ENCODE results near the gene RICTOR. TPM values are rescaled to one million over a fixed set of nuclear protein-coding genes. Genes with fewer than 3 reads are reported as not detected.

Gene RICTOR
- polyA plus RNA-seq, 1 donor from 2014 or later, result 12.9 TPM

DNA sequence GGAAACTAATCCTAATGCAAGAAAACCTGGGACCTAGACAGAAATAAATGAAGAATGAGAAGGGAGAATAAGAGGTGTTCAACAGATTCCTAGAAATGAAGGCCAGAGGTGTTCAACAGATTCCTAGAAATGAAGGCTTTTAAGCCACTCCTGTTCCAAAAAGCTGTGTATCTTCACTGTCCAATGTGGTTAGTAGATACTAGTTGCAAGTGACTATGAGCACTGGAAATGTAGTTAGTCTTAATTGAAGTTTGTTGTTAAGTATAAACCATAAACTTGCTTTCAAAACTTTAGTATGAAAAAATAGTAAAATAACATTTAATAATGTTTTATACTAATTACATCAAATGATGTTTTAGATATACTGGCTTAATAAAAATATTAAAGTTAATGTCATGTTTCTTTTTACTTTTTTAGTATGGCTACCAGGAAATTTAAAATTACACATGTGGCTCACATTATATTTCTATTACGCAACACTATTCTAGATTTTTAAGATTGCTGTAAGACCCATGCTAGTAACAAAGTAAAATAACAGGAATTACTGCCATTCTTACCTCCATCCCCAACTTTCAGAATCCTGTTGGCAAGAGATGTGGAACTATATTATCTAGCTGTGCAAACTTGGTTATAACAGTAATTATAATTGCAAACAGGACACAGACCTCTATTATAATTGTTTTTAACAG lies 57.5 kb downstream of the RICTOR start:
- Histone ChIP-seq H3K27me3 (ENCODE audit: insufficient read depth, low read depth, low read length) (no peaks in the 10 kb centered on the region), H3K4me3 (ENCODE audit: low read length) (no peak overlapping the region), H3F3A (ENCODE audit: insufficient read depth, low read length, poor library complexity, severe bottlenecking) (no peaks in the 10 kb centered on the region), H3K27ac (ENCODE audit: low read length) (no peak overlapping the region), H2AFZ (ENCODE audit: low read depth, low read length) (no peak overlapping the region), H3K9me3 (ENCODE audit: low read length) (no peaks in the 10 kb centered on the region), H3K9ac (ENCODE audit: low read length) (no peak overlapping the region), H3K4me2 (ENCODE audit: low read length) (no peak overlapping the region), H3K36me3 (ENCODE audit: insufficient read depth, low read length) (no peaks in the 10 kb centered on the region), H3K9me2 (ENCODE audit: insufficient read depth, low read length) (no peaks in the 10 kb centered on the region), H3K79me2 (replicated peaks; ENCODE audit: insufficient read depth, low read length) (no peaks in the 10 kb centered on the region), H4K20me1 (ENCODE audit: insufficient read depth) (no peaks in the 10 kb centered on the region)
- TF ChIP-seq RAD21 (conservative IDR thresholded peaks at IDR 0.05) (no peak), EP300 (conservative IDR thresholded peaks at IDR 0.05; ENCODE audit: poor library complexity, severe bottlenecking) (no peak), EZH2 (IDR thresholded peaks at IDR 0.05; ENCODE audit: borderline replicate concordance, insufficient read depth, low read length, poor library complexity, severe bottlenecking) (no peak), SMC3 (conservative IDR thresholded peaks at IDR 0.05; ENCODE audit: poor library complexity) (no peak), POLR2AphosphoS5 (IDR thresholded peaks at IDR 0.05) (no peak), MXI1 (conservative IDR thresholded peaks at IDR 0.05; ENCODE audit: poor library complexity, severe bottlenecking) (no peak), CTCF (IDR thresholded peaks at IDR 0.05; ENCODE audit: poor library complexity, severe bottlenecking) (no peak), TAF1 (IDR thresholded peaks at IDR 0.05; ENCODE audit: low read depth) (no peak)
- TF ChIP-seq, protein P1, sequence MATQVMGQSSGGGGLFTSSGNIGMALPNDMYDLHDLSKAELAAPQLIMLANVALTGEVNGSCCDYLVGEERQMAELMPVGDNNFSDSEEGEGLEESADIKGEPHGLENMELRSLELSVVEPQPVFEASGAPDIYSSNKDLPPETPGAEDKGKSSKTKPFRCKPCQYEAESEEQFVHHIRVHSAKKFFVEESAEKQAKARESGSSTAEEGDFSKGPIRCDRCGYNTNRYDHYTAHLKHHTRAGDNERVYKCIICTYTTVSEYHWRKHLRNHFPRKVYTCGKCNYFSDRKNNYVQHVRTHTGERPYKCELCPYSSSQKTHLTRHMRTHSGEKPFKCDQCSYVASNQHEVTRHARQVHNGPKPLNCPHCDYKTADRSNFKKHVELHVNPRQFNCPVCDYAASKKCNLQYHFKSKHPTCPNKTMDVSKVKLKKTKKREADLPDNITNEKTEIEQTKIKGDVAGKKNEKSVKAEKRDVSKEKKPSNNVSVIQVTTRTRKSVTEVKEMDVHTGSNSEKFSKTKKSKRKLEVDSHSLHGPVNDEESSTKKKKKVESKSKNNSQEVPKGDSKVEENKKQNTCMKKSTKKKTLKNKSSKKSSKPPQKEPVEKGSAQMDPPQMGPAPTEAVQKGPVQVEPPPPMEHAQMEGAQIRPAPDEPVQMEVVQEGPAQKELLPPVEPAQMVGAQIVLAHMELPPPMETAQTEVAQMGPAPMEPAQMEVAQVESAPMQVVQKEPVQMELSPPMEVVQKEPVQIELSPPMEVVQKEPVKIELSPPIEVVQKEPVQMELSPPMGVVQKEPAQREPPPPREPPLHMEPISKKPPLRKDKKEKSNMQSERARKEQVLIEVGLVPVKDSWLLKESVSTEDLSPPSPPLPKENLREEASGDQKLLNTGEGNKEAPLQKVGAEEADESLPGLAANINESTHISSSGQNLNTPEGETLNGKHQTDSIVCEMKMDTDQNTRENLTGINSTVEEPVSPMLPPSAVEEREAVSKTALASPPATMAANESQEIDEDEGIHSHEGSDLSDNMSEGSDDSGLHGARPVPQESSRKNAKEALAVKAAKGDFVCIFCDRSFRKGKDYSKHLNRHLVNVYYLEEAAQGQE (IDR thresholded peaks at IDR 0.05; ENCODE audit: borderline replicate concordance), result no peak

GRCh38 chr5:39015743-39016586 lies 58.2 kb downstream of the RICTOR start:
- H3K27ac ChIP-seq (ENCODE audit: low read length), result no peak overlapping the region

More at GRCh38 chr5:39015743-39016586, 58.2 kb downstream of the RICTOR start:
- TF ChIP-seq POLR2AphosphoS5 (IDR thresholded peaks at IDR 0.05) (no peak), EZH2 (IDR thresholded peaks at IDR 0.05; ENCODE audit: borderline replicate concordance, insufficient read depth, low read length, poor library complexity, severe bottlenecking) (no peak), SMC3 (conservative IDR thresholded peaks at IDR 0.05; ENCODE audit: poor library complexity) (no peak), EP300 (conservative IDR thresholded peaks at IDR 0.05; ENCODE audit: poor library complexity, severe bottlenecking) (no peak), RAD21 (conservative IDR thresholded peaks at IDR 0.05) (no peak), MXI1 (conservative IDR thresholded peaks at IDR 0.05; ENCODE audit: poor library complexity, severe bottlenecking) (no peak), TAF1 (IDR thresholded peaks at IDR 0.05; ENCODE audit: low read depth) (no peak), CTCF (IDR thresholded peaks at IDR 0.05; ENCODE audit: poor library complexity, severe bottlenecking) (no peak)
- TF ChIP-seq, protein P1 (IDR thresholded peaks at IDR 0.05; ENCODE audit: borderline replicate concordance), result no peak
- Histone ChIP-seq H3K36me3 (ENCODE audit: insufficient read depth, low read length) (no peaks in the 10 kb centered on the region), H3K4me2 (ENCODE audit: low read length) (no peak overlapping the region), H3K9me3 (ENCODE audit: low read length) (no peaks in the 10 kb centered on the region), H3K4me3 (ENCODE audit: low read length) (no peak overlapping the region), H2AFZ (ENCODE audit: low read depth, low read length) (no peak overlapping the region), H3F3A (ENCODE audit: insufficient read depth, low read length, poor library complexity, severe bottlenecking) (no peaks in the 10 kb centered on the region), H3K9me2 (ENCODE audit: insufficient read depth, low read length) (no peaks in the 10 kb centered on the region), H3K79me2 (replicated peaks; ENCODE audit: insufficient read depth, low read length) (no peaks in the 10 kb centered on the region), H4K20me1 (ENCODE audit: insufficient read depth) (no peaks in the 10 kb centered on the region), H3K9ac (ENCODE audit: low read length) (no peak overlapping the region), H3K27me3 (ENCODE audit: insufficient read depth, low read depth, low read length) (no peaks in the 10 kb centered on the region)

Data from neural cell (in vitro differentiated cells).